Caco-2 (cell line): Measurements from ENCODE around the gene RUNX1. TPM values are rescaled to one million over a fixed set of nuclear protein-coding genes. Genes with fewer than 3 reads are reported as not detected.

ENCODE experiments used
- BruUV-seq: library from RNA; stranded (reverse); fragments of 400-500 nt; replicated peaks from 2 replicates; lab custom pipeline; 2021; lab: Mats Ljungman, UMichigan
- CTCF ChIA-PET: fragments of 300-600 bp; sonication (Branson Sonifier 250); formaldehyde crosslinking; loops from one replicate; lab custom pipeline; 2022; ENCODE audit warnings: antibody characterized with exemption; lab: Charles Lee
- POLR2A ChIA-PET: fragments of 300-600 bp; sonication (Branson Sonifier 250); formaldehyde crosslinking; loops from one replicate; lab custom pipeline; 2022; ENCODE audit warnings: antibody characterized with exemption; lab: Charles Lee
- DNase-seq, 2 experiments: peaks; one replicate each; pipeline versions ENCODE4 v3.0.0 to v3.0.0-alpha.2; 2020 to 2022
- H3K27me3 ChIP-seq: replicated peaks from 2 replicates; pipeline ENCODE4 v1.6.0; 2011; ENCODE audit warnings: low read length; ENCODE audit not compliant: control insufficient read depth, insufficient read depth
- H3K36me3 ChIP-seq: 2 replicates; pipeline ENCODE4 v1.5.1; 2011; ENCODE audit warnings: low read length; ENCODE audit not compliant: control insufficient read depth, insufficient read depth
- H3K4me1 ChIP-seq: fragments of 250-450 bp; sonication (Bioruptor Pico); 2 replicates; pipeline ENCODE4 v1.5.1; 2020; ENCODE audit warnings: mild to moderate bottlenecking
- H3K4me3 ChIP-seq: 2 replicates; pipeline ENCODE4 v1.5.1; 2011; ENCODE audit warnings: low read depth, mild to moderate bottlenecking, control low read depth, low read length
- H3K9me3 ChIP-seq: fragments of 250-450 bp; sonication (Bioruptor Pico); 2 replicates; pipeline ENCODE4 v1.5.1; 2020; ENCODE audit warnings: mild to moderate bottlenecking, moderate library complexity
- H3K27ac Mint-ChIP-seq: one replicate; pipeline ENCODE4 v1.8.0; 2022; ENCODE audit warnings: mixed read lengths; ENCODE audit not compliant: unreplicated experiment
- H3K27me3 Mint-ChIP-seq: one replicate; pipeline ENCODE4 v1.8.0; 2022; ENCODE audit warnings: mixed read lengths; ENCODE audit not compliant: insufficient read depth, unreplicated experiment
- H3K36me3 Mint-ChIP-seq: one replicate; pipeline ENCODE4 v1.8.0; 2022; ENCODE audit warnings: mild to moderate bottlenecking, mixed read lengths; ENCODE audit not compliant: insufficient read depth, unreplicated experiment
- H3K4me1 Mint-ChIP-seq: one replicate; pipeline ENCODE4 v1.8.0; 2022; ENCODE audit warnings: low read depth, mixed read lengths; ENCODE audit not compliant: unreplicated experiment
- H3K4me3 Mint-ChIP-seq: one replicate; pipeline ENCODE4 v1.8.0; 2022; ENCODE audit warnings: mild to moderate bottlenecking, moderate library complexity, mixed read lengths; ENCODE audit not compliant: unreplicated experiment
- H3K9me3 Mint-ChIP-seq: one replicate; pipeline ENCODE4 v1.8.0; 2022; ENCODE audit warnings: mixed read lengths; ENCODE audit not compliant: unreplicated experiment
- CTCF ChIP-seq, 2 experiments: fragments of 200-600 bp in 1 of 2; IDR thresholded peaks; 1 replicate in 1 of 2; 2 replicates in 1 of 2; pipeline versions ENCODE4 v1.5.1 to v1.8.0; 2011 to 2022; ENCODE audit warnings: antibody characterized with exemption in 1 of 2, control low read depth in 1 of 2, inconsistent platforms in 1 of 2, low read depth in 1 of 2, low read length in 1 of 2, mild to moderate bottlenecking in 1 of 2, moderate library complexity in 1 of 2; ENCODE audit not compliant: insufficient read depth in 1 of 2, severe bottlenecking in 1 of 2, unreplicated experiment in 1 of 2
- intact Hi-C: fragments of 100-400 bp; cut with micrococcal nuclease; formaldehyde crosslinking; loops from one replicate; pipeline ENCODE4 v1.10.0; 2022; ENCODE audit not compliant: unreplicated experiment
- total RNA-seq: library from RNA; stranded (reverse); gene quantifications from 2 replicates; pipeline ENCODE4 v1.2.3, GENCODE V29; 2022

The RUNX1 gene
- total RNA-seq, 1 experiment from 2014 or later: 11.7 TPM

- ChIA-PET CTCF (interaction anchor here (1.7 kb wide), 1 partner anchor 29 kb away, joined by 7 read pairs; no protein-coding TSS in a partner anchor), POLR2A (no interaction called here)
- Mint-ChIP-seq H3K4me1 (peaks cover 10% of the 10 kb centered on the region), H3K27me3 (no peaks in the 10 kb centered on the region), H3K4me3 (no peak overlapping the region), H3K27ac (peak overlapping the region; percentile 64), H3K9me3 (no peaks in the 10 kb centered on the region), H3K36me3 (no peaks in the 10 kb centered on the region)
- DNase-seq: peak in 1 of 2 experiments; percentile 24
- intact Hi-C loops: no loop called here
- Histone ChIP-seq H3K27me3 (no peaks in the 10 kb centered on the region), H3K36me3 (no peaks in the 10 kb centered on the region), H3K9me3 (no peaks in the 10 kb centered on the region), H3K4me3 (no peak overlapping the region), H3K4me1 (peaks cover 17% of the 10 kb centered on the region)
- TF ChIP-seq CTCF (IDR thresholded peaks at IDR 0.05; ENCODE audit: insufficient read depth in 1 of 2, low read depth in 1 of 2, low read length in 1 of 2, severe bottlenecking in 1 of 2, unreplicated experiment in 1 of 2): no peak
- no TSS peak for BruUV-seq
Measured at GRCh38 chr21:34774750-34775149, 274.4 kb downstream of the RUNX1 start.

GRCh38 chr21:34771512-34772028 is 277.5 kb downstream of the RUNX1 start:
- Mint-ChIP-seq H3K36me3 (no peaks in the 10 kb centered on the region), H3K27me3 (no peaks in the 10 kb centered on the region), H3K4me1 (peaks cover 10% of the 10 kb centered on the region), H3K9me3 (no peaks in the 10 kb centered on the region), H3K4me3 (no peak overlapping the region), H3K27ac (no peak overlapping the region)
- BruUV-seq: no TSS peak
- H3K4me1 ChIP-seq: peaks cover 17% of the 10 kb centered on the region
- DNase-seq: no peak
- no peaks in the 10 kb centered on the region for H3K27me3 ChIP-seq
- TF ChIP-seq CTCF (IDR thresholded peaks at IDR 0.05; ENCODE audit: insufficient read depth in 1 of 2, low read depth in 1 of 2, low read length in 1 of 2, severe bottlenecking in 1 of 2, unreplicated experiment in 1 of 2): no peak
- H3K9me3 ChIP-seq: no peaks in the 10 kb centered on the region
- no peak overlapping the region for H3K4me3 ChIP-seq
- intact Hi-C loops: no loop called here
- H3K36me3 ChIP-seq: no peaks in the 10 kb centered on the region
- POLR2A ChIA-PET: no interaction called here
- CTCF ChIA-PET: no interaction called here

- no peaks in the 10 kb centered on the region for H3K9me3 ChIP-seq
- H3K27me3 Mint-ChIP-seq: no peaks in the 10 kb centered on the region
- BruUV-seq: no TSS peak
- H3K27ac Mint-ChIP-seq: no peak overlapping the region
- H3K36me3 Mint-ChIP-seq: no peaks in the 10 kb centered on the region
- H3K4me3 Mint-ChIP-seq: no peak overlapping the region
- H3K36me3 ChIP-seq: no peaks in the 10 kb centered on the region
- peaks cover 11% of the 10 kb centered on the region for H3K4me1 ChIP-seq
- POLR2A ChIA-PET: no interaction called here
- no peaks in the 10 kb centered on the region for H3K9me3 Mint-ChIP-seq
- TF ChIP-seq CTCF (IDR thresholded peaks at IDR 0.05; ENCODE audit: insufficient read depth in 1 of 2, low read depth in 1 of 2, low read length in 1 of 2, severe bottlenecking in 1 of 2, unreplicated experiment in 1 of 2): no peak
- CTCF ChIA-PET: no interaction called here
- peaks cover 9% of the 10 kb centered on the region for H3K4me1 Mint-ChIP-seq
- intact Hi-C loops: no loop called here
- DNase-seq: no peak
- no peaks in the 10 kb centered on the region for H3K27me3 ChIP-seq
- H3K4me3 ChIP-seq: no peak overlapping the region
Measured at GRCh38 chr21:34770576-34770975, 278.5 kb downstream of the RUNX1 start.
